ENCODE results near the gene CYP4F2.
"Not testable (repeated sequence)": the region's sequence is repeated elsewhere in the genome, so short reads cannot be mapped to it uniquely, and the experiment has no call there.

The CYP4F2 gene, protein sequence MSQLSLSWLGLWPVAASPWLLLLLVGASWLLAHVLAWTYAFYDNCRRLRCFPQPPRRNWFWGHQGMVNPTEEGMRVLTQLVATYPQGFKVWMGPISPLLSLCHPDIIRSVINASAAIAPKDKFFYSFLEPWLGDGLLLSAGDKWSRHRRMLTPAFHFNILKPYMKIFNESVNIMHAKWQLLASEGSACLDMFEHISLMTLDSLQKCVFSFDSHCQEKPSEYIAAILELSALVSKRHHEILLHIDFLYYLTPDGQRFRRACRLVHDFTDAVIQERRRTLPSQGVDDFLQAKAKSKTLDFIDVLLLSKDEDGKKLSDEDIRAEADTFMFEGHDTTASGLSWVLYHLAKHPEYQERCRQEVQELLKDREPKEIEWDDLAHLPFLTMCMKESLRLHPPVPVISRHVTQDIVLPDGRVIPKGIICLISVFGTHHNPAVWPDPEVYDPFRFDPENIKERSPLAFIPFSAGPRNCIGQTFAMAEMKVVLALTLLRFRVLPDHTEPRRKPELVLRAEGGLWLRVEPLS

DNA sequence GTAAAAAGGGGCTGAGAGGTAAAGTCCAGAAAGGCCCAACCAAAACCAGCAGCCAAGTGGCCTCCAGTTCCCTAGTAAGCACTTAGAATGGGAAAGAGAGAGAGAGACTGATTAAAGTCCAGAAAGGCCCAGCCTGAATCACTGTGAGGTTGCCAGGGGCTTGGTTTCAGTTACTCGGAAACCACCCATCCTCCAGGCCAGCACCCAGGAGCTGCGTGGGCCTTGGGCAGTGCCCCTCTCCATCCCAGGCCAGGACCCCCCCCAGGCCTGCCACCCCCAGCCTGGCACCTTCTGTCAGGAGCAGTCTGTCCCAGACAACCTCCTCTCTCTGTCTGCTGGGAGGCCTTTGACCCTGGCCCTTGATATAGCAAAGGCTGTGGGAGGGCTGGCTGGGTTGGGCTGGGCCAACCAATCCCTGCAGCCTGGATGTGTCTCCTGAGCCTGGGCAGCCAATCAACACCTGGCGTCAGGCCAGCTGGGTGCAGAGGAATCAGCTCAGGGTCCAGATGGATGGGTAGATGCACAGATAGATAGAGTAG, at the start of gene CYP4F2:
Gene CYP4F2, minus strand, starts transcription at position 337 of the 539 bp plus-strand sequence. CDS start 463 bp downstream, outside the sequence.
- Mint-ChIP-seq H3K27ac (no peak within 1 kb of the TSS), H3K4me3 (no peak within 1 kb of the TSS), H3K27me3 (ENCODE audit: low read depth) (peaks cover 27% of the 10 kb centered on the region), H3K4me1 (ENCODE audit: low read depth) (peaks cover 4% of the 10 kb centered on the region), H3K36me3 (ENCODE audit: low read depth) (no peaks in the 10 kb centered on the region), H3K9me3 (no peaks in the 10 kb centered on the region)
- no peak for DNase-seq (ENCODE audit: low spot score)

DNA sequence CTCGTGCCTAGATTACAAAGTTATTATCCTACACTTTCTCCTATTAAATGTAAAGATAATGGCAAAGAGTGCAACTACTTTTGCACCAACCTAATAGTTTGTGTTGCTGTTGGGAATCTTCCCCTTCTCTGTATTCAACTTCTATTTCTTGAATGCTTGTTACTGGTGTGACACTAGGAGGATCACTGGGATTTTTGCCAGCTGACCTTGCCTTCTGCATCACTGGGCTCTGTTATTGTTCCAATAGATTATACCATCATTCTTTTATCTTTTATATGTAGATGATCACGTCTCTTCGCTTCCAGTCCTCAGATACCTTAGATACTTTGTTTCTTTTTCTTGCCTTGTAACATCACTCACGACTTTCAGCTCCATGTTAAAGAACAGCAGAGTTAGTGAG, 47.4 kb upstream of the CYP4F2 start:
- Mint-ChIP-seq H3K27me3 (ENCODE audit: low read depth) (peaks cover 18% of the 10 kb centered on the region), H3K36me3 (ENCODE audit: low read depth) (no peaks in the 10 kb centered on the region), H3K9me3 (peaks cover 29% of the 10 kb centered on the region), H3K27ac (no peak overlapping the region), H3K4me1 (ENCODE audit: low read depth) (no peaks in the 10 kb centered on the region), H3K4me3 (no peak overlapping the region)
- no peak for DNase-seq (ENCODE audit: low spot score)

DNA sequence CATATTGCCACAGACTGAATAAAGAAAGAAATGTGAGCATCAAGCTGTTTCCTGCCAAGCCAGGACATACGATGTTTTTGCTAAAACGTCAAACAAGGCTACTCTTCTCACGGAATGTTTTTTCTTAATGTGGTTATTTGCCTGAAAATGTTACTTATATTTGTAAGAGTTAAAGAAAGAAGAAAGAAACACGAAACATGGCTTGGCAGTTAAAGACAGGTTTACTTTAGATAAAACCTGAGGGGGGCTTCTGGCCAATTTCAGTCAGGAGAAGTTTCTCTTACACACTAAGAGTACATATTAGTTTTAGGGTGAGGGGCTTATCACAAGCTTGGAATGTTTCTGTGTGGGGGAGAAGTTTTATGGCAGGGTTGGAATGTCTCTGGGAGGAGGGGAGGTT, 46.5 kb upstream of the CYP4F2 start:
- H3K4me1 Mint-ChIP-seq (ENCODE audit: low read depth): no peaks in the 10 kb centered on the region
- no peak for DNase-seq (ENCODE audit: low spot score)
- H3K27ac Mint-ChIP-seq: no peak overlapping the region
- no peaks in the 10 kb centered on the region for H3K36me3 Mint-ChIP-seq (ENCODE audit: low read depth)
- peaks cover 18% of the 10 kb centered on the region for H3K27me3 Mint-ChIP-seq (ENCODE audit: low read depth)
- H3K4me3 Mint-ChIP-seq: no peak overlapping the region
- H3K9me3 Mint-ChIP-seq: peaks cover 23% of the 10 kb centered on the region

DNA sequence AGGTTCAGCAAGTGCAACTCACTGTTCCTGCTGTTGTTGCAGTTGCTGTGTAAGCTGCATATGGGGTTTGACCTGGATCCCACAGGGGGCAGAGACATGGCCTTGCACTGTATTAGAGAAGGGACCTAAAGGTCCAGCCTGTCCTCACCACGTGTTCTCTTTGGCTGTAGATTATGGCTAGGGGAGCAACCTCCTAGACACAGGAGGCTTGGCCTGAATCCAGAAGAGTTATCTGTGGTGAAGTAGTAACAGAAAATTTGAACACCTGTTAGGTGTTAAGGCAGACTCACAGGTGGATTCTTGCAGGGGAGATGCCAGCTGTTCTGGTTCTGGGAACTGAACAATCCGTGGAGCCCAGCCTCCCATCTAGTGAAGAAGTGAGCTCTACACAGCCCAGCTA, 39.9 kb upstream of the CYP4F2 start:
- Mint-ChIP-seq H3K36me3 (ENCODE audit: low read depth) (no peaks in the 10 kb centered on the region), H3K27ac (no peak overlapping the region), H3K9me3 (peaks cover 10% of the 10 kb centered on the region), H3K4me1 (ENCODE audit: low read depth) (no peaks in the 10 kb centered on the region), H3K4me3 (no peak overlapping the region), H3K27me3 (ENCODE audit: low read depth) (peaks cover 5% of the 10 kb centered on the region)
- DNase-seq (ENCODE audit: low spot score): no peak

DNA sequence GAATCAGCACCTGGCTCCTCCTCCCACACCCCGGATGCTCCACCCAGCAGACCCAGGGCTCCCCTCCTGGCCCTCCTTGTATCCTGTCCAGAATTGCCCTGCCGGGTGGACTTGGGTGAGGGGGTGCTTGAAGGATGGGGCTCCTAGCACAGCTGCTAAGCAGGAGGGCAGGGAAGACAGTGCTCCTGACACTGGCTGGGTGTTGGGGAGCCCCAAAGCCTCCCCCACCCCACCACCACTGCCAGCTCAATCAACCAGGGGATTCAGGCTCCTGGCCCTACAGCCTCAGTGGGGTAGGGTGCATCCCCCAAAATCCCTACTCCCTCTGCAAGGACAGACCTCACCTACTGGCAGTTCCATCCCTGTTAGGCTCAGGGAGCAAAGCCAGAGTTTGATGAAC, 39.1 kb upstream of the CYP4F2 start:
- H3K27ac Mint-ChIP-seq: no peak overlapping the region
- H3K4me3 Mint-ChIP-seq: no peak overlapping the region
- DNase-seq (ENCODE audit: low spot score): no peak
- H3K9me3 Mint-ChIP-seq: peaks cover 10% of the 10 kb centered on the region
- no peaks in the 10 kb centered on the region for H3K36me3 Mint-ChIP-seq (ENCODE audit: low read depth)
- no peaks in the 10 kb centered on the region for H3K4me1 Mint-ChIP-seq (ENCODE audit: low read depth)
- peaks cover 3% of the 10 kb centered on the region for H3K27me3 Mint-ChIP-seq (ENCODE audit: low read depth)

DNA sequence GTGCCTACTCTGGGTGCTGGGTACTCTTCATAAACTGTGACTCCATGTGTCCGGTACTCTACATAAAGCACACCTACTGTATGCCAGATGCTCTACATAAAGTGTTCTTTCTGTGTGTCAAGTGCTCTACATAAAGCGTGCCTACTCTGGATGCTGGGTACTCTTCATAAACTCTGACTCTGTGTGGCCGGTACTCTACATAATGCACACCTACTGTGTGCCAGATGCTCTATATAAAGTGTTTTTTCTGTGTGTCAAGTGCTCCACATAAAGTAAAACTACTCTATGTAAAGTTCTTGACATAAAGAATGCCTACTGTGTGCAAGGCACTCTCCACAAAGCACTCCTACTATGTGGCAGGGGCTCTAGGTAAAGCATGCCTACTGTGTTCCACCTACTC, 38.3 kb upstream of the CYP4F2 start:
- no peak overlapping the region for H3K4me3 Mint-ChIP-seq
- peaks cover 13% of the 10 kb centered on the region for H3K9me3 Mint-ChIP-seq
- peaks cover 5% of the 10 kb centered on the region for H3K27me3 Mint-ChIP-seq (ENCODE audit: low read depth)
- H3K4me1 Mint-ChIP-seq (ENCODE audit: low read depth): no peaks in the 10 kb centered on the region
- peaks cover 2% of the 10 kb centered on the region for H3K36me3 Mint-ChIP-seq (ENCODE audit: low read depth)
- H3K27ac Mint-ChIP-seq: no peak overlapping the region
- no peak for DNase-seq (ENCODE audit: low spot score)

DNA sequence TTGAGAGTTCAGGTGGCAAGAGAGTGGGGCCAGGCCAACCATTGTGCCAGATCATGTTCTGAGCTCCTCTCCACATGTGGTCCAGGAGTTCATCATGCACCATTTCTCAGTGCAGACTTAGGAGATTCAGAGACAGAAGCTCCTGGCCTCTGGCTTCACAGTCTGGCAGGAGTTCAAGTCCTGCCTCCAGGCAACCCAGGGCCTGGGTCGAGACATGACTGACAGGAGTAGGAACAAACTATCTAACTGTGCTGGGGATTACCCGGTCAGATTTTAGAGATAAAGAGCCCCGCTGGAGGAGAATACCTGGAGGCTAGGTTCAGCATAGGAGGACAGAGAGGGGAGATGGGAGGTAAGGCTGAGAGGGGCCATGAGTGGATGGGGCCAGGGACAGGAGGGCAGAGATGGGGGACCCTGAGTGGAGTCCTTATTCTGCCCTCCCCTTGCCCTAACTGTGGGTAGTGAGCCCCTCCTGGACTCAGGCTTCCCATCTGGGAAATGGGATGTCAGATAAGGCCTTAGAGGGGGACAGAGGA, 37.4 kb upstream of the CYP4F2 start:
- Mint-ChIP-seq H3K36me3 (ENCODE audit: low read depth) (peaks cover 4% of the 10 kb centered on the region), H3K4me3 (no peak overlapping the region), H3K27ac (no peak overlapping the region), H3K4me1 (ENCODE audit: low read depth) (no peaks in the 10 kb centered on the region), H3K27me3 (ENCODE audit: low read depth) (peaks cover 6% of the 10 kb centered on the region), H3K9me3 (peaks cover 17% of the 10 kb centered on the region)
- no peak for DNase-seq (ENCODE audit: low spot score)

DNA sequence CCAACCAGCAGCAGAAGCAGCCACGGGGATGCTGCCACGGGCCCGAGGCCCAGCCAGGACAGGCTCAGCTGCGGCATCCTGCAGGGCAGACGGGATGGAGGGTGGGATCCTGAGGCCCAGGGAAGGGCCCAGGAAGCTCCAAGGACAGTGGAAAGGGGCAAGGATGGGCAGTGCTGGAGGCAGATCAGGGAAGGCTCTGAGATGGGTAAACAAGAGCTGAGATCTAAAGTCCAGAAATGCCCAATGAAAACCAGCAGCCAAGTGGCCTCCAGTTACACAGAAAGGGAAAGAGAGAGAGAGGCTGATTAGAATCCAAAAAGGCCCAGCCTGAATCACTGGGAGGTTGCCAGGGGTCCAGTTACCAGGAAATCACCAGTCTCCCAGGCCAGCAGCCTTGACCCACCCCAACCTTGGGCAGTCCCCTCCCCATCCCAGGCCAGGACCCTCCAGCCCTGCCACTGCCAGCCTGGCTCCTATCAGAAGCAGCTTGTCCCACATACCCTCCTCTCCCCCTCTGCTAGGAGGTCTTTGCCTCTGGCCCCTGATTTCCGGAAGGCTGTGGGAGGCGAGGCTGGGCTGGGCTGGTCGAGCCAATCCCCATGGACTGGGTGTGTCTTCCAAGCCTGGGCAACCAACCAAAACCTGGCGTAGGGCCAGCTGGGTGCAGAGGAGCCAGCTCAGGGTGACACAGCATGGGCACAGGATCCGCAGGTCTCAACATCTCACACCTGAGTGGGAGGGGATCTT, 36.6 kb upstream of the CYP4F2 start, which contains the start of gene CYP4F11:
Gene CYP4F11, minus strand, starts transcription at position 198 of the 747 bp plus-strand sequence. Its CDS starts 121 bp downstream, at position 77.
- no peak for DNase-seq (ENCODE audit: low spot score)
- Mint-ChIP-seq H3K27me3 (ENCODE audit: low read depth) (peaks cover 6% of the 10 kb centered on the region), H3K9me3 (peaks cover 22% of the 10 kb centered on the region), H3K4me1 (ENCODE audit: low read depth) (no peaks in the 10 kb centered on the region), H3K36me3 (ENCODE audit: low read depth) (peaks cover 4% of the 10 kb centered on the region), H3K4me3 (no peak within 1 kb of the TSS), H3K27ac (no peak within 1 kb of the TSS)

DNA sequence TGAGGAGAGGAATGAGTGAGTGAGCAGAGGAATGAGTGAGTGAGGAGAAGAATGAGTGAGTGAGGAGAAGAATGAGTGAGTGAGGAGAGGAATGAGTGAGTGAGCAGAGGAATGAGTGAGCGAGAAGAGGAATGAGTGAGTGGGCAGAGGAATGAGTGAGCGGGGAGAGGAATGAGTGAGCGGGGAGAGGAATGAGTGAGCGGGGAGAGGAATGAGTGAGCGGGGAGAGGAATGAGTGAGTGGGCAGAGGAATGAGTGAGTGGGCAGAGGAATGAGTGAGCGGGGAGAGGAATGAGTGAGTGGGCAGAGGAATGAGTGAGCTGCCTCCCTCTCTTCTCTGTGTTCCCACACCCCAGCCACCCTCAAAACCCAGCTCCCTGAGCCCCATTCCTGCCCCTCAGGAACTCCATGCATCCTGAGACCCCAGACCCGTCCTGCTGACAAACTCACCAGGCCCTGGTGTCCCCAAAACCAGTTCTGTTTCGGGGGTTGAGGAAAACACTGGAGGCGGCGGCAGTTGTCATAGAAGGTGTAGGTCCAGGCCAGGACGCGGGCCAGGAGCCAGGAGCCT, 36.0 kb upstream of the CYP4F2 start:
- not testable (repeated sequence) for H3K27me3 Mint-ChIP-seq (ENCODE audit: low read depth)

DNA sequence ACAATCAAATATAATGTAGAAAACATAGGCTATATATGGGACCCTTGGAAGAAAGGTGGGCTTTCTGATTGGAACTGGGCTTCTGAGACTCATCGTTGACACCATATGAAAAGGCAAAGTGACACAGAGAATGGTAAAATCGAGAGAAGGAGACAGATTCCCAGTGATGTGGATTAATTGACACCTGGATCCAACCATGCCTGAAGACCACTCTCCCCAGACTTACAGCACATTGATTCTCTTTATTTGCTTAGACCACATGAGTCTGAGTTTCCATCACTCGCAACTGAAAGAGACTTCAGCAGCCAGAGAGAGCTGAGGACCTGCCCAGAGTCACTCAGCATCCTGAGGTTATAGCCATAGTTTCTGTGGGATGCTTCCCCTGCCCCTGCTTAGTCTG, 30.4 kb upstream of the CYP4F2 start:
- H3K27me3 Mint-ChIP-seq (ENCODE audit: low read depth): peaks cover 8% of the 10 kb centered on the region
- peaks cover 4% of the 10 kb centered on the region for H3K36me3 Mint-ChIP-seq (ENCODE audit: low read depth)
- H3K27ac Mint-ChIP-seq: no peak overlapping the region
- H3K9me3 Mint-ChIP-seq: peaks cover 12% of the 10 kb centered on the region
- DNase-seq (ENCODE audit: low spot score): no peak
- no peaks in the 10 kb centered on the region for H3K4me1 Mint-ChIP-seq (ENCODE audit: low read depth)
- no peak overlapping the region for H3K4me3 Mint-ChIP-seq

More for the DNA sequence above, 36.0 kb upstream of the CYP4F2 start:
- not testable (repeated sequence) for DNase-seq (ENCODE audit: low spot score); H3K36me3 Mint-ChIP-seq (ENCODE audit: low read depth); H3K4me3 Mint-ChIP-seq; H3K27ac Mint-ChIP-seq; H3K4me1 Mint-ChIP-seq (ENCODE audit: low read depth)
- H3K9me3 Mint-ChIP-seq: peaks cover 22% of the 10 kb centered on the region

DNA sequence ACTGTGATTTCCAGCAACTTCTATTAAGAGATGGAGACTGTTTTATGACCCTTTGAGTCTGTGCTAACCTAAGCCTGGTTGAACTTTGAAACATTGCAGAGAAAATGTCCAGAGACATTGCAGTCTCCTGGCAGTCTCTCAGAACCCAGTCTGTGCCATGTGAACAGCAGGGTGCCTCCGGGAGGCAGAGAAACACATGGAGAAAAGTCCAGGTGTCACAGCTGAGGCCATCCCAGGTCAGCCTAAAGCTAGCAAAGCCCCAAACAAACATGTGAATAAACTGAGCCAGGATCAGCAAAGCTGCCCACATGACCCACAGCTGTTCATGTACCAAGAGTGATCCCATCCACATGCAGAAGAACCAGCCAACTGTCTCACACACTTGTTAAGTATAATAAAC, 28.6 kb upstream of the CYP4F2 start:
- Mint-ChIP-seq H3K9me3 (peaks cover 12% of the 10 kb centered on the region), H3K36me3 (ENCODE audit: low read depth) (peaks cover 4% of the 10 kb centered on the region), H3K27ac (no peak overlapping the region), H3K27me3 (ENCODE audit: low read depth) (peaks cover 8% of the 10 kb centered on the region), H3K4me1 (ENCODE audit: low read depth) (no peaks in the 10 kb centered on the region), H3K4me3 (no peak overlapping the region)
- no peak for DNase-seq (ENCODE audit: low spot score)

DNA sequence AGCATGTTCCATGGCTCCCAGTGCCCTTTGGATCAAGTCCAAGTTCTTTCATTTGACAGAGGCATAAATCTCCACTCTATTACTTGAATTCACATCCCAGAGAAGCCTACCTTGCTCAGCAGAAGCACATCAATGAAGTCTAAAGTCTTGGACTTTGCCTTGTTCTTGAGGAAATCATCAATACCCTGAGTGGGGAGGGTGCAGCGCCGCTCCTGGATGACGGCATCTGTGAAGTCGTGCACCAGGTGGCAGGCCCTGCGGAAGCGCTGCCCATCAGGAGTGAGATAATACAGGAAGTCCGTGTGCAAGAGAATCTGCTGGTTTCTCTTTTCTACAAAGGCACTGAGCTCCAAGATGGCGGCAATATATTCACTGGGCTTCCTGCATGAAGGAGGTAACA, 25.8 kb upstream of the CYP4F2 start:
- Mint-ChIP-seq H3K27ac (no peak overlapping the region), H3K27me3 (ENCODE audit: low read depth) (peaks cover 9% of the 10 kb centered on the region), H3K9me3 (no peaks in the 10 kb centered on the region), H3K36me3 (ENCODE audit: low read depth) (no peaks in the 10 kb centered on the region), H3K4me1 (ENCODE audit: low read depth) (no peaks in the 10 kb centered on the region), H3K4me3 (no peak overlapping the region)
- no peak for DNase-seq (ENCODE audit: low spot score)

DNA sequence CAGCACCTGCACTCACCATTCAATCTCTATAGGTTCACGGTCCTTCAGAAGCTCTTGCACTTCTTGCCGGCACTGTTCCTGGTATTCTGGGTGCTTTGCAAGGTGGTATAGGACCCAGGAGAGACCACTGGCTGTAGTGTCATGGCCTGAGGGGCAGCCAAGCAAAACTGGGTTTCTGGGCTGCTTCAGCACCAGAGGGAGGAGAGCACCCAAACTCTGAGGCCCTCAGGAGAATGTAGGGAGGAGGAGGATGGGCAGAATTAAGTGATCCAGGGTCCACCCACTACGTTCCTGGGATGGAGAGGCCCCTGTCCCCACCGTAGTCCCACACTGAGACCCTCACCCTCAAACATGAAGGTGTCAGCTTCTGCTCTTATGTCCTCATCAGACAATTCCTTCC, 24.1 kb upstream of the CYP4F2 start:
- Mint-ChIP-seq H3K27me3 (ENCODE audit: low read depth) (peaks cover 13% of the 10 kb centered on the region), H3K9me3 (no peaks in the 10 kb centered on the region), H3K27ac (no peak overlapping the region), H3K4me1 (ENCODE audit: low read depth) (no peaks in the 10 kb centered on the region), H3K36me3 (ENCODE audit: low read depth) (no peaks in the 10 kb centered on the region), H3K4me3 (no peak overlapping the region)
- DNase-seq (ENCODE audit: low spot score): no peak

Data from T-helper 2 cell treated with Interferon-gamma antibody and Interleukin-4, amounts not matched to agents 5 μg/mL and 100 μg/mL, for 36 hours (primary cell).